DOHH2 (cell line): ENCODE measurements around the gene NINJ1.

Source experiments
- H3F3A ChIP-seq: fragments of 200-600 bp; sonication (generic), shearing (Covaris generic); 2 replicates; pipeline ENCODE4 v1.6.0; 2016; ENCODE audit warnings: antibody characterized with exemption, mild to moderate bottlenecking; ENCODE audit not compliant: control insufficient read depth, insufficient read depth
- H3K27ac ChIP-seq: fragments of 200-600 bp; sonication (generic); 2 replicates; pipeline ENCODE4 v1.5.1; 2014; ENCODE audit warnings: low read depth, mild to moderate bottlenecking, low read length, moderate library complexity
- H3K27me3 ChIP-seq: fragments of 200-600 bp; sonication (generic); 2 replicates; pipeline ENCODE4 v1.6.1; 2014; ENCODE audit warnings: mild to moderate bottlenecking, low read length, mixed read lengths; ENCODE audit not compliant: control insufficient read depth
- H3K36me3 ChIP-seq: fragments of 200-600 bp; sonication (generic); 2 replicates; pipeline ENCODE4 v1.6.1; 2014; ENCODE audit warnings: mild to moderate bottlenecking, low read length, moderate library complexity, mixed read lengths; ENCODE audit not compliant: control insufficient read depth
- H3K4me1 ChIP-seq: fragments of 200-600 bp; sonication (generic); 2 replicates; pipeline ENCODE4 v1.6.1; 2014; ENCODE audit warnings: mild to moderate bottlenecking, low read length, mixed read lengths; ENCODE audit not compliant: control insufficient read depth
- H3K4me2 ChIP-seq: fragments of 200-600 bp; sonication (generic); 2 replicates; pipeline ENCODE4 v1.6.0; 2014; ENCODE audit warnings: mild to moderate bottlenecking, low read length, moderate library complexity
- H3K4me3 ChIP-seq: fragments of 200-600 bp; sonication (generic); 2 replicates; pipeline ENCODE4 v1.5.1; 2014; ENCODE audit warnings: mild to moderate bottlenecking, low read length, mixed read lengths
- H3K79me2 ChIP-seq: fragments of 200-600 bp; sonication (generic); 2 replicates; pipeline ENCODE4 v1.6.1; 2014; ENCODE audit warnings: mild to moderate bottlenecking, low read length, mixed read lengths; ENCODE audit not compliant: control insufficient read depth
- H3K9me2 ChIP-seq: fragments of 200-600 bp; sonication (generic); replicated peaks from 2 replicates; pipeline ENCODE4 v1.6.1; 2014; ENCODE audit warnings: mild to moderate bottlenecking, low read length, mixed read lengths; ENCODE audit not compliant: control insufficient read depth
- H3K9me3 ChIP-seq: fragments of 200-600 bp; sonication (generic); 2 replicates; pipeline ENCODE4 v1.6.1; 2014; ENCODE audit warnings: antibody characterized with exemption, low read length, mixed read lengths; ENCODE audit not compliant: control insufficient read depth, insufficient read depth
- H4K20me1 ChIP-seq: fragments of 200-600 bp; sonication (generic); 2 replicates; pipeline ENCODE4 v1.6.0; 2014; ENCODE audit warnings: low read depth, mild to moderate bottlenecking, antibody characterized with exemption, low read length, moderate library complexity; ENCODE audit not compliant: control insufficient read depth, insufficient read depth
- EZH2phosphoT487 ChIP-seq: fragments of 200-600 bp; sonication (generic); IDR thresholded peaks from 2 replicates; pipeline ENCODE4 v1.6.1; 2017; ENCODE audit warnings: borderline replicate concordance, mild to moderate bottlenecking, antibody characterized with exemption, low read length, moderate library complexity, mixed read lengths
- TF ChIP-seq, protein P1 (sequence below): fragments of 200-600 bp; sonication (generic); IDR thresholded peaks from one replicate; pipeline ENCODE4 v1.5.1; 2014; ENCODE audit warnings: antibody characterized with exemption, mild to moderate bottlenecking, low read depth, low read length; ENCODE audit not compliant: poor library complexity, severe bottlenecking

NINJ1 gene

DNA sequence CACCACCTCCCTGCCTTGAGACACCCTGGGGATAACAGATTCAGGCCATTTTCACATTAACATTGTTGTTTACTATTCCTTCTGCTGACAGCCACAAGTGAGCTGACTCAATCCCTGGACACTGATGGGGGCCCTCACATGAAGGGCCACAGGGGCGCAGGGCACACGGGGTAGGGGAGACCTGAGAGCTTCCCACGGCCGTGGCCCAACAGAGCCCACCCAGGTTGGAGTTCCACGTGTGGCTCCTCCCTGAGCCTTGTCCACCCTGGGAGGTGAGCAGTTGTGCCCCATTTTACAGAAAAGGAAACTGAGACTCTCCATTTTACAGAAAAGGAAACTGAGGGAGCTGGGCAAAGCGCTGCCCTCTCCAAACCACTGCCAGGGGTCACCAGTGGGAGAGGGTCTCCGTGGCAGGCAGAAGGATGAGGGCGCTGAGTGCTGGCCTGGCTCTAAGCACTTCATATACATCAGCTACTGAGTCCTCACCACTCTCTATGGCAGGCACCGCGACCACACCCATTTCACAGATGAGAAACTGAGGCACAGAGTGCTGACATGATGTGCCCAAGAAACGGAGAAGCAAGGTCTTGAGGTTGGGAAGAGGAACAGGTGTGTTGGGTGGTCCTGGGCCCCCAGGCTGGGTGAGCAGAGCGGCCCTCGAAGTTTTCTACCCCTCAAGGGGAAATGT is 2.3 kb downstream of the NINJ1 start:
- Histone ChIP-seq H3K27me3 (peaks cover 6% of the 10 kb centered on the region; the same call in 1 of the 2 replicates), H3K36me3 (no peaks in the 10 kb centered on the region), H3K4me1 (peaks cover 40% of the 10 kb centered on the region), H3F3A (no peaks in the 10 kb centered on the region), H3K9me3 (no peaks in the 10 kb centered on the region), H3K9me2 (no peaks in the 10 kb centered on the region), H3K4me3 (no peak overlapping the region), H4K20me1 (no peaks in the 10 kb centered on the region), H3K79me2 (peaks cover 17% of the 10 kb centered on the region), H3K27ac (no peak overlapping the region), H3K4me2 (no peak overlapping the region)
- TF ChIP-seq, protein P1, sequence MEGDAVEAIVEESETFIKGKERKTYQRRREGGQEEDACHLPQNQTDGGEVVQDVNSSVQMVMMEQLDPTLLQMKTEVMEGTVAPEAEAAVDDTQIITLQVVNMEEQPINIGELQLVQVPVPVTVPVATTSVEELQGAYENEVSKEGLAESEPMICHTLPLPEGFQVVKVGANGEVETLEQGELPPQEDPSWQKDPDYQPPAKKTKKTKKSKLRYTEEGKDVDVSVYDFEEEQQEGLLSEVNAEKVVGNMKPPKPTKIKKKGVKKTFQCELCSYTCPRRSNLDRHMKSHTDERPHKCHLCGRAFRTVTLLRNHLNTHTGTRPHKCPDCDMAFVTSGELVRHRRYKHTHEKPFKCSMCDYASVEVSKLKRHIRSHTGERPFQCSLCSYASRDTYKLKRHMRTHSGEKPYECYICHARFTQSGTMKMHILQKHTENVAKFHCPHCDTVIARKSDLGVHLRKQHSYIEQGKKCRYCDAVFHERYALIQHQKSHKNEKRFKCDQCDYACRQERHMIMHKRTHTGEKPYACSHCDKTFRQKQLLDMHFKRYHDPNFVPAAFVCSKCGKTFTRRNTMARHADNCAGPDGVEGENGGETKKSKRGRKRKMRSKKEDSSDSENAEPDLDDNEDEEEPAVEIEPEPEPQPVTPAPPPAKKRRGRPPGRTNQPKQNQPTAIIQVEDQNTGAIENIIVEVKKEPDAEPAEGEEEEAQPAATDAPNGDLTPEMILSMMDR = no peak
- no peak for TF ChIP-seq EZH2phosphoT487

DNA sequence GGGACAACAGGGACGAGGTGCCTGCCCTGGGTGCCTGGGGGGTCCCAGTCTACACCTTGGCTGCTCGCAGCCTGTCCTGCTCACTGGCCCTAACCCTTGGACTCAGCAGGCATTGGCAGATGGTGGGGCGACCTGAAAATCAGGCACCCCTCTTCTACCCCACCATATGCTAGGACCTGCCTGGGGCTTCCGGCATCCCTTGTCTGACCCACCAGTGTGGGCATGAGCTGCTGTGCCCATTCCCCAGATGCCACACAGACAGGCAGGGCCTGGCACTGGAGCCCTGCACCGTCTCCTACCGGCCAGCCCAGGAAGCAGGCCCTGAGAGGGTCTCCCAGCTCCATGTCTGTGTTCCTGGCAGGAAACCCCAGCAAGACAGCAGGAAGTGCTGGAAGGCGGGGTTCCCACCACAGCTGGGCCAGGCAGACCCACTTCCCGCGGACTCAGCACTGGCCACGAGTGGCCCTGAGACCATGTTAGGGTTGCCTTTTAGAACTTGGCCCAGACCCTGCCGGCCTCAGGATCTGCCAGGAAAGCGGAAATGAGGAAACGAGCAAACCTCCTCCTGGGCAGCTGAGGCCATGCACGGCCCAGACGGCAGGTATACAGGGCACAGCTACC is 3.1 kb downstream of the NINJ1 start:
- no peaks in the 10 kb centered on the region for H3K36me3 ChIP-seq
- TF ChIP-seq, protein P1 = no peak
- no peak for TF ChIP-seq EZH2phosphoT487
- H3K4me1 ChIP-seq = peaks cover 32% of the 10 kb centered on the region
- H3K9me2 ChIP-seq = no peaks in the 10 kb centered on the region
- no peak overlapping the region for H3K4me3 ChIP-seq
- peaks cover 17% of the 10 kb centered on the region for H3K79me2 ChIP-seq
- peaks cover 6% of the 10 kb centered on the region; the same call in 1 of the 2 replicates for H3K27me3 ChIP-seq
- no peak overlapping the region for H3K27ac ChIP-seq
- H3K4me2 ChIP-seq = no peak overlapping the region
- H3K9me3 ChIP-seq = no peaks in the 10 kb centered on the region
- no peaks in the 10 kb centered on the region for H4K20me1 ChIP-seq
- no peaks in the 10 kb centered on the region for H3F3A ChIP-seq

DNA sequence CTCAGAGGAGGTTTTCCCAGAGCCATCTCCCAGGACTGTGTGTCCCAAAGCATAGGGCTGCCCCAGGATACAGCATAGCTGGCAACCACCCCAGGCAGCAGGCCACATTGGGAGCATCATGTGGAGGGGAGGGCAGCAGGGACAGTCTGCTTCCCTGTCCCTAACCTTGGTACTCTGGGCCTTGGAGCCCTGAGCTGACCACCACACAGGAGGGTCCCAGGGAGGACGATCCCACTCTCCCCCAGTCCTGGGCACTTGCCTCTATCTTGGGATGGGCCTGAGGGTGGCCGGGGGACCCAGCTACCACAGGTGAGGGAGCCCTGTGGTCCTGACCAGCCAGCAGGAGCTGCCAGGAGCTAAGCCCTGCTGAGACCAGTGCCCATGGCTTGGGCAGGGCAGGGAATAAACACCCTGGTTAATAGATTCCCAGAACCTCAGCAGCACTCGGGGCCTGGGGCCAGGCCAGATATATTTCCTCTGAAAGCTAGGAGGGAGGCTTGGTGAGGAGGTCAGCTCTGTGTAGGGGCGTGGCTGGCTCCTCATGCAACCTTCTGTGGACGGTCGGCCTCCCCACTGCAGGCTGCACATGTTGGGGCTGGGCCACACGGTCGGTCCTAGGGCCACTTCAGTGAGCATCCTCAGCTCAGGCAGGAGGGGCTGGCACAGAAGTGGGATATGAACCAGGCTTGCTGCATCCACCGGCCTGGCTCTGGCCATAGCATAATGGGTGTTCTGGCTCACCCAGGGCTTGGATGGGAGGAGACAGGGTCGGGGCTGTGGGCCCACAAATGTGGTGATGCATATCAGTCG is 4.2 kb downstream of the NINJ1 start:
- H3K9me3 ChIP-seq = no peaks in the 10 kb centered on the region
- H3K4me1 ChIP-seq = peaks cover 21% of the 10 kb centered on the region
- H3K4me3 ChIP-seq = no peak overlapping the region
- no peaks in the 10 kb centered on the region for H4K20me1 ChIP-seq
- H3K4me2 ChIP-seq = no peak overlapping the region
- 0 out of 2 replicates have a peak, but pooled peaks cover 3% of the 10 kb centered on the region for H3K27me3 ChIP-seq
- no peaks in the 10 kb centered on the region for H3F3A ChIP-seq
- H3K79me2 ChIP-seq = peaks cover 17% of the 10 kb centered on the region
- H3K27ac ChIP-seq = no peak overlapping the region
- TF ChIP-seq EZH2phosphoT487 = no peak
- TF ChIP-seq, protein P1 = no peak
- H3K36me3 ChIP-seq = no peaks in the 10 kb centered on the region
- H3K9me2 ChIP-seq = no peaks in the 10 kb centered on the region
